Prostate gland (tissue), 2 donors: ENCODE data around the gene RTP5. TPM values are rescaled to one million over a fixed set of nuclear protein-coding genes. Genes with fewer than 3 reads are reported as not detected.
"Not testable (repeated sequence)": the region's sequence is repeated elsewhere in the genome, so short reads cannot be mapped to it uniquely, and the experiment has no call there.

Experiments used
- DNase-seq: peaks from one replicate; pipeline ENCODE4 v3.0.0-alpha.2; 2019; ENCODE audit warnings: low spot score
- H3K27ac ChIP-seq, 2 donors: fragments of 200-600 bp; sonication (generic); 2 replicates each; pipeline ENCODE4 v1.5.1; 2017 to 2019
- H3K27me3 ChIP-seq: fragments of 200-600 bp; sonication (generic); replicated peaks from 2 replicates; pipeline ENCODE4 v1.5.1; 2019; ENCODE audit not compliant: insufficient read depth
- H3K36me3 ChIP-seq, 2 donors: fragments of 200-600 bp; sonication (generic); 1 replicate in 1 of 2; 2 replicates in 1 of 2; pipeline versions ENCODE4 v1.5.1 to v1.8.1; 2017 to 2019
- H3K4me1 ChIP-seq: fragments of 200-600 bp; sonication (generic); replicated peaks from 2 replicates; pipeline ENCODE4 v1.5.1; 2019
- H3K4me3 ChIP-seq, 2 donors: fragments of 200-600 bp; sonication (generic); 2 replicates each; pipeline ENCODE4 v1.5.1; 2017 to 2019
- H3K9me3 ChIP-seq: fragments of 200-600 bp; sonication (generic); 2 replicates; pipeline ENCODE4 v1.5.1; 2017
- POLR2A ChIP-seq: fragments of 450-650 bp; IDR thresholded peaks from one replicate; pipeline ENCODE4 v1.6.1; 2016; ENCODE audit warnings: antibody characterized with exemption, mild to moderate bottlenecking
- POLR2AphosphoS5 ChIP-seq: sonication (generic); formaldehyde crosslinking; IDR thresholded peaks from one replicate; pipeline ENCODE4 v1.6.1; 2017; ENCODE audit warnings: antibody characterized with exemption
- WGBS: methylation state at CpG from one replicate; pipeline ENCODE4 v1.1.5; 2018; 5-methylcytosine and 5-hydroxymethylcytosine counted together
- intact Hi-C: fragments of 100-400 bp; cut with DNase I; formaldehyde crosslinking; loops from one replicate; pipeline ENCODE4 v1.14.2; 2022
- total RNA-seq, 2 donors: library from RNA; depleted of rRNA; stranded (reverse); fragments of >200 nt; gene quantifications; one replicate each; pipeline ENCODE4 v1.1.0, GENCODE V29; 2016
- TF ChIP-seq, protein P1 (sequence below), 4 experiments: fragments of 200-600 bp in 2 of 4; fragments of 450-650 bp in 2 of 4; sonication (generic) in 2 of 4; IDR thresholded peaks; 1 replicate in 3 of 4; 2 replicates in 1 of 4; pipeline ENCODE4 v1.5.1; 2016 to 2019; ENCODE audit warnings: antibody characterized with exemption in 4 of 4, mild to moderate bottlenecking in 2 of 4, moderate library complexity in 2 of 4

RTP5 gene
- total RNA-seq, 2 donors from 2014 or later = 0.14 to 0.28 TPM

- Histone ChIP-seq H3K4me3 (no peak overlapping the region), H3K27me3 (no peaks in the 10 kb centered on the region), H3K27ac (no peak overlapping the region), H3K4me1 (no peaks in the 10 kb centered on the region), H3K9me3 (no peaks in the 10 kb centered on the region), H3K36me3 (no peaks in the 10 kb centered on the region)
- no peak for DNase-seq
- TF ChIP-seq POLR2A = no peak
- no peak for TF ChIP-seq POLR2AphosphoS5
- TF ChIP-seq, protein P1, sequence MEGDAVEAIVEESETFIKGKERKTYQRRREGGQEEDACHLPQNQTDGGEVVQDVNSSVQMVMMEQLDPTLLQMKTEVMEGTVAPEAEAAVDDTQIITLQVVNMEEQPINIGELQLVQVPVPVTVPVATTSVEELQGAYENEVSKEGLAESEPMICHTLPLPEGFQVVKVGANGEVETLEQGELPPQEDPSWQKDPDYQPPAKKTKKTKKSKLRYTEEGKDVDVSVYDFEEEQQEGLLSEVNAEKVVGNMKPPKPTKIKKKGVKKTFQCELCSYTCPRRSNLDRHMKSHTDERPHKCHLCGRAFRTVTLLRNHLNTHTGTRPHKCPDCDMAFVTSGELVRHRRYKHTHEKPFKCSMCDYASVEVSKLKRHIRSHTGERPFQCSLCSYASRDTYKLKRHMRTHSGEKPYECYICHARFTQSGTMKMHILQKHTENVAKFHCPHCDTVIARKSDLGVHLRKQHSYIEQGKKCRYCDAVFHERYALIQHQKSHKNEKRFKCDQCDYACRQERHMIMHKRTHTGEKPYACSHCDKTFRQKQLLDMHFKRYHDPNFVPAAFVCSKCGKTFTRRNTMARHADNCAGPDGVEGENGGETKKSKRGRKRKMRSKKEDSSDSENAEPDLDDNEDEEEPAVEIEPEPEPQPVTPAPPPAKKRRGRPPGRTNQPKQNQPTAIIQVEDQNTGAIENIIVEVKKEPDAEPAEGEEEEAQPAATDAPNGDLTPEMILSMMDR (IDR thresholded peaks at IDR 0.05) = no peak
- intact Hi-C loops = no loop called here
- 91% methylated on average over 17 of the region's 17 CpGs for WGBS
Observed at GRCh38 chr2:241912021-241912555, 42.6 kb downstream of the RTP5 start.

DNA sequence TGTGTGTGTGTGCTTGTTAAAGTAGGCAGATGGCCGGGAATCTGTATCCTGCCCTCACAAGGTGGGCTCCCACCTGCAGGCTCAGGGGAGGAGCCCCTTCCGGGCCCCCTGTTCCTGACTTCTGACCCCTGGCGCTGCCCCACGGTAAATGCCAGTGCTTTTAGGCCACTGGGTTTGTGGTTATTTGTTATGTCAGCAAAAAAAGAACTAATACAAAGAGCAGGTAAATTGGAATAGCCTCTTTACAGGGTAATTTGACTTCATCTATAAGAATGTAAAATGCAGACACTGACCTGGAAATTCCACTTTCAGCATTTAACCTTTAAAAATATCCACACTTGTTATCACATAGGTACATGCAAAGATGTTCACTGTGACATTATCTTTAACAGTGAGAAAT lies 44.2 kb downstream of the RTP5 start:
- no peak for DNase-seq
- 95% methylated on average over 4 of the region's 4 CpGs for WGBS
- H3K27me3 ChIP-seq = no peaks in the 10 kb centered on the region
- intact Hi-C loops = no loop called here
- H3K9me3 ChIP-seq = no peaks in the 10 kb centered on the region
- no peak overlapping the region for H3K27ac ChIP-seq
- H3K36me3 ChIP-seq = no peaks in the 10 kb centered on the region
- H3K4me1 ChIP-seq = no peaks in the 10 kb centered on the region
- H3K4me3 ChIP-seq = no peak overlapping the region
- TF ChIP-seq, protein P1 (IDR thresholded peaks at IDR 0.05) = no peak
- TF ChIP-seq POLR2A = no peak
- no peak for TF ChIP-seq POLR2AphosphoS5

DNA sequence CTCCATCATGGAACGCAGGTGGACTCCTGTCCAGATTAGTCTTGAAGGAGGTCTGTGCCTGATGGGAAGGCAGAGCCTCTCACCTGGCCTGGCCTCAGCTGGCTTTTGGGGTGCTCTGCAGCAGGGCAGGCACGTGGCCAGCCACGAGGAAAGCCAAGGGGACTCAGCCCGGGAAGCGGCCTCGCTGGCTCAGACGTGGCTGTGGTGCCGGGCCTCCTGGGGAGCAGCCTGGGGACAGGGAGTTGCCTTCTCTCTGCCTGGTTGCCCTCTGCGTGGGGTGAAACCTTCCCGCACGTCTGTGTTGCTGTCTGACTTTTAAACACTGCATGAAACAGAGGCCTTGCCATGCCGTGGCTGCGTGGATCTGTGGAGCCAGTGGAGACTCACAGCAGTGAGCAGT lies 45.0 kb downstream of the RTP5 start:
- no peak for DNase-seq
- H3K27me3 ChIP-seq = no peaks in the 10 kb centered on the region
- intact Hi-C loops = no loop called here
- no peaks in the 10 kb centered on the region for H3K36me3 ChIP-seq
- TF ChIP-seq POLR2AphosphoS5 (no peak), POLR2A (no peak)
- TF ChIP-seq, protein P1 (IDR thresholded peaks at IDR 0.05) = no peak
- H3K27ac ChIP-seq = no peak overlapping the region
- no peaks in the 10 kb centered on the region for H3K4me1 ChIP-seq
- no peaks in the 10 kb centered on the region for H3K9me3 ChIP-seq
- no peak overlapping the region for H3K4me3 ChIP-seq
- WGBS = 95% methylated on average over 9 of the region's 13 CpGs

DNA sequence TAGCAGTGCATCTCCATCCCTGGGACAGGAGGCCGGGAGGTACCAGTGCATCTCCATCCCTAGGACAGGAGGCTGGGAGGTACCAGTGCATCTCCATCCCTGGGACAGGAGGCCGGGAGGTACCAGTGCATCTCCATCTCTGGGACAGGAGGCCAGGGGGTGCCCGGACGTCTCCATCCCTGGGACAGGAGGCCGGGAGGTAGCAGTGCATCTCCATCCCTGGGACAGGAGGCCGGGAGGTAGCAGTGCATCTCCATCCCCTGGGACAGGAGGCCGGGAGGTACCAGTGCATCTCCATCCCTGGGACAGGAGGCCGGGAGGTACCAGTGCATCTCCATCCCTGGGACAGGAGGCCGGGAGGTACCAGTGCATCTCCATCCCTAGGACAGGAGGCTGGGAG lies 52.1 kb downstream of the RTP5 start:
- 90% methylated on average over 6 of the region's 9 CpGs for WGBS
- H3K36me3 ChIP-seq, H3K27ac ChIP-seq, H3K9me3 ChIP-seq, H3K4me1 ChIP-seq, DNase-seq, H3K4me3 ChIP-seq, H3K27me3 ChIP-seq, intact Hi-C loops: not testable (repeated sequence)

DNA sequence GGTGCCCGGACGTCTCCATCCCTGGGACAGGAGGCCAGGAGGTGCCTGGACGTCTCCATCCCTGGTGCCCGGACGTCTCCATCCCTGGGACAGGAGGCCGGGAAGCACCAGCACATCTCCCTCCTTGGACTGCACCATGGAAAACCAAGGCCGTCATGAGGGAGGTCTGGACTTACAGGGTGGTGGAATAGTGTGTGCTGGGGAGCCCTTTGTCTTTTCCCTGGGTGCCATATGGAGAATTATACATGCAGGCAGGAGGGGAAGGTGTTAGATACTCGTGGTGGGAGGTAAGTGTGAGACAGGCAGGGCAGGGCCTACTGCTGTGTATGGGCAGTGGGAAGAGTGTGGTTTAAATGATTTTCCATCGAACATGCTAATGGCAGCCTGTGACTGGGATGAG lies 52.9 kb downstream of the RTP5 start:
- no peaks in the 10 kb centered on the region for H3K4me1 ChIP-seq
- no peaks in the 10 kb centered on the region for H3K36me3 ChIP-seq
- no peaks in the 10 kb centered on the region for H3K27me3 ChIP-seq
- no peak overlapping the region for H3K27ac ChIP-seq
- TF ChIP-seq, protein P1 (IDR thresholded peaks at IDR 0.05) = no peak
- H3K4me3 ChIP-seq = no peak overlapping the region
- no peaks in the 10 kb centered on the region for H3K9me3 ChIP-seq
- WGBS = 85% methylated on average over 9 of the region's 9 CpGs
- DNase-seq = no peak
- intact Hi-C loops = no loop called here

GRCh38 chr2:241922816-241923601 lies 53.5 kb downstream of the RTP5 start:
- H3K9me3 ChIP-seq, H3K4me1 ChIP-seq, intact Hi-C loops, DNase-seq, H3K36me3 ChIP-seq, H3K4me3 ChIP-seq, H3K27ac ChIP-seq, H3K27me3 ChIP-seq: not testable (repeated sequence)
- WGBS = 75% methylated on average over 11 of the region's 13 CpGs
